ENCODE measurements around the gene TANGO2. TPM values are rescaled to one million over a fixed set of nuclear protein-coding genes. Genes with fewer than 3 reads are reported as not detected.

TANGO2 gene
- total and polyA plus RNA-seq, 9 of the 15 experiments (the other 6 are each of a cell fraction or from before 2014, with no cell fraction given), result 15.5 to 94.9 (median 70.1) TPM

- peak overlapping the region in 1 of 2 experiments; percentile 75; a peak in 2 of 4 replicates for H3K9ac ChIP-seq (ENCODE audit: insufficient read depth in 1 of 2, low read depth in 2 of 2, low read length in 2 of 2)
- peaks cover 11% of the 10 kb centered on the region for H3K9me3 ChIP-seq (replicated peaks; ENCODE audit: control insufficient read depth, insufficient read depth, low read depth, low read length)
- CTCF ChIA-PET (ENCODE audit: low intra/inter-chr PET ratio), result no interaction called here
- peak in 2 of 4 experiments; percentile 79 to 82 for DNase-seq (ENCODE audit: extremely low read depth in 1 of 4, low spot score in 3 of 4)
- POLR2A ChIA-PET, result interaction anchor here (0.5 to 3.1 kb wide), 6 partner anchors 10 to 114 kb away, joined by 3 to 24 read pairs (median 8); no protein-coding TSS in a partner anchor
- 0 out of 3 replicates have a peak, but pooled peaks cover 2% of the 10 kb centered on the region for H3K79me2 ChIP-seq (ENCODE audit: control insufficient read depth, insufficient read depth, low read length)
- peaks cover 5% of the 10 kb centered on the region for H3K9me1 ChIP-seq (ENCODE audit: control insufficient read depth, insufficient read depth, low read length)
- 42% methylated on average over 8 of the region's 8 CpGs for WGBS (ENCODE audit: insufficient coverage, low coverage, missing lambda C conversion rate)
- no peak overlapping the region for H3K27ac ChIP-seq (ENCODE audit: extremely low read depth, low read depth, low read length)
- no peaks in the 10 kb centered on the region for H3K36me3 ChIP-seq (ENCODE audit: control insufficient read depth, insufficient read depth, low read length)
- H3K27me3 ChIP-seq (ENCODE audit: control insufficient read depth in 2 of 2, insufficient read depth in 2 of 2, low read length in 2 of 2), result no peaks in the 10 kb centered on the region
- BruUV-seq (replicated peaks), result no TSS peak
- H3K4me2 ChIP-seq (ENCODE audit: insufficient read depth, low read length), result no peak overlapping the region
- ATAC-seq, result peak; percentile 20
- peaks cover 26% of the 10 kb centered on the region; the same call in 1 of the 2 replicates for H4K20me1 ChIP-seq (replicated peaks; ENCODE audit: control insufficient read depth, insufficient read depth, low read length)
- H3K4me3 ChIP-seq, result no peak overlapping the region
- intact Hi-C loops (cut with micrococcal nuclease), result no loop called here
- in situ Hi-C loops (cut with MboI), result no loop called here
- no peak for FAIRE-seq
- H2AFZ ChIP-seq (ENCODE audit: low read depth, low read length), result no peak overlapping the region
- H3K4me1 ChIP-seq (replicated peaks in 1 of 2; ENCODE audit: control insufficient read depth in 2 of 2, insufficient read depth in 2 of 2, low read length in 2 of 2), result peaks cover 16 to 53% of the 10 kb centered on the region in 2 experiments; a peak in 4 of 5 replicates
- TF ChIP-seq MTA1 (IDR thresholded peaks at IDR 0.05; ENCODE audit: borderline replicate concordance), result no peak
- no peak for TF ChIP-seq IRF9 (tag; IDR thresholded peaks at IDR 0.05)
- TF ChIP-seq POU5F1 (IDR thresholded peaks at IDR 0.05; ENCODE audit: borderline replicate concordance, low read depth, low read length, partially characterized antibody), result no peak
- TF ChIP-seq ZBTB1 (CRISPR knock-in tag; IDR thresholded peaks at IDR 0.05; ENCODE audit: borderline replicate concordance, low read depth), result no peak
- TF ChIP-seq NR1H2 (CRISPR knock-in tag; IDR thresholded peaks at IDR 0.05), result no peak
- no peak for TF ChIP-seq RBM15 (IDR thresholded peaks at IDR 0.05; ENCODE audit: insufficient read depth, low read length)
- TF ChIP-seq MNT (conservative IDR thresholded peaks at IDR 0.05), result no peak
- TF ChIP-seq PRMT5 (CRISPR knock-in tag; IDR thresholded peaks at IDR 0.05), result 0 out of 2 replicates have a peak, but pooled peaks have one; percentile 13
- no peak for TF ChIP-seq POLR3G (IDR thresholded peaks at IDR 0.05; ENCODE audit: extremely low read depth, insufficient read length, insufficient replicate concordance)
- no peak for TF ChIP-seq ARID3A (IDR thresholded peaks at IDR 0.05; ENCODE audit: borderline replicate concordance, low read depth, low read length)
- no peak for TF ChIP-seq ZNF592 (IDR thresholded peaks at IDR 0.05)
These were observed 21.7 kb upstream of the TANGO2 start for GRCh38 chr22:19998991-19999820.

All from K562 (cell line).